Mesodermal cell (in vitro differentiated cells): Measurements from ENCODE around the gene WNT4.

Source experiments
- H3K27ac ChIP-seq: 2 replicates; pipeline ENCODE4 v1.7.0; 2013; ENCODE audit warnings: mild to moderate bottlenecking, low read depth, low read length, moderate library complexity; ENCODE audit not compliant: severe bottlenecking
- H3K36me3 ChIP-seq: 2 replicates; pipeline ENCODE4 v1.7.1; 2013; ENCODE audit warnings: mild to moderate bottlenecking, low read length, moderate library complexity; ENCODE audit not compliant: control insufficient read depth, insufficient read depth
- H3K4me1 ChIP-seq: one replicate; pipeline ENCODE4 v1.7.1; 2013; ENCODE audit warnings: mild to moderate bottlenecking, low read length; ENCODE audit not compliant: insufficient read depth, control insufficient read depth, poor library complexity, severe bottlenecking
- H3K4me3 ChIP-seq: 2 replicates; pipeline ENCODE4 v1.7.0; 2013; ENCODE audit warnings: low read length, control low read depth, mild to moderate bottlenecking; ENCODE audit not compliant: insufficient read depth, poor library complexity, severe bottlenecking; ENCODE audit errors: extremely low read depth
- H3K9me3 ChIP-seq: 2 replicates; pipeline ENCODE4 v1.7.1; 2013; ENCODE audit warnings: mild to moderate bottlenecking, low read length, moderate library complexity; ENCODE audit not compliant: control insufficient read depth
- WGBS, 2 experiments: methylation state at CpG; one replicate each; pipeline ENCODE4 v1.1.5; 2013; ENCODE audit warnings: missing lambda C conversion rate in 2 of 2; ENCODE audit not compliant: insufficient coverage in 2 of 2; 5-methylcytosine and 5-hydroxymethylcytosine counted together

Gene WNT4

GRCh38 chr1:22129501-22130117 lies 13.3 kb downstream of the WNT4 start:
- Histone ChIP-seq H3K4me1 (peaks cover 12% of the 10 kb centered on the region), H3K4me3 (no peak overlapping the region), H3K9me3 (no peaks in the 10 kb centered on the region), H3K36me3 (no peaks in the 10 kb centered on the region), H3K27ac (no peak overlapping the region)
- WGBS, 2 experiments: 94% methylated on average over 29 of the region's 29 CpGs

GRCh38 chr1:22128392-22128791 lies 14.5 kb downstream of the WNT4 start:
- Histone ChIP-seq H3K36me3 (peaks cover 2% of the 10 kb centered on the region), H3K27ac (no peak overlapping the region), H3K9me3 (no peaks in the 10 kb centered on the region), H3K4me1 (peaks cover 4% of the 10 kb centered on the region), H3K4me3 (no peak overlapping the region)
- 82 to 94% methylated on average over 8 to 9 of the region's 12 CpGs for WGBS, 2 experiments

- 100% methylated on average over 1 of the region's 3 CpGs for WGBS, 2 experiments
These were observed 15.2 kb downstream of the WNT4 start for GRCh38 chr1:22127731-22128130.

GRCh38 chr1:22127248-22127647 lies 15.6 kb downstream of the WNT4 start:
- Histone ChIP-seq H3K9me3 (no peaks in the 10 kb centered on the region), H3K4me1 (peaks cover 14% of the 10 kb centered on the region), H3K27ac (no peak overlapping the region), H3K36me3 (peaks cover 3% of the 10 kb centered on the region), H3K4me3 (no peak overlapping the region)
- 86 to 88% methylated on average over 6 of the region's 6 CpGs for WGBS, 2 experiments

More at GRCh38 chr1:22127731-22128130, 15.2 kb downstream of the WNT4 start:
- H3K4me3 ChIP-seq: no peak overlapping the region
- H3K4me1 ChIP-seq: peaks cover 9% of the 10 kb centered on the region
- H3K9me3 ChIP-seq: no peaks in the 10 kb centered on the region
- H3K27ac ChIP-seq: no peak overlapping the region
- peaks cover 3% of the 10 kb centered on the region for H3K36me3 ChIP-seq

- H3K4me1 ChIP-seq: peaks cover 21% of the 10 kb centered on the region
- H3K36me3 ChIP-seq: peaks cover 3% of the 10 kb centered on the region
- WGBS, 2 experiments: 94 to 97% methylated on average over 12 of the region's 12 CpGs
- no peaks in the 10 kb centered on the region for H3K9me3 ChIP-seq
- H3K27ac ChIP-seq: no peak overlapping the region
- no peak overlapping the region for H3K4me3 ChIP-seq
These were observed 16.4 kb downstream of the WNT4 start for GRCh38 chr1:22126531-22126930.

- WGBS, 2 experiments: 93 to 100% methylated on average over 5 to 8 of the region's 8 CpGs
- peaks cover 27% of the 10 kb centered on the region for H3K4me1 ChIP-seq
- peaks cover 12% of the 10 kb centered on the region for H3K36me3 ChIP-seq
- H3K9me3 ChIP-seq: no peaks in the 10 kb centered on the region
- no peak overlapping the region for H3K27ac ChIP-seq
- H3K4me3 ChIP-seq: no peak overlapping the region
These were observed 18.2 kb downstream of the WNT4 start for GRCh38 chr1:22124592-22125229.

- Histone ChIP-seq H3K4me3 (no peak overlapping the region), H3K4me1 (peaks cover 27% of the 10 kb centered on the region), H3K27ac (no peak overlapping the region), H3K9me3 (no peaks in the 10 kb centered on the region), H3K36me3 (peaks cover 20% of the 10 kb centered on the region)
- WGBS, 2 experiments: 89 to 92% methylated on average over 8 to 9 of the region's 9 CpGs
These were observed 18.9 kb downstream of the WNT4 start for GRCh38 chr1:22123901-22124404.

- no peaks in the 10 kb centered on the region for H3K9me3 ChIP-seq
- H3K4me1 ChIP-seq: peaks cover 27% of the 10 kb centered on the region
- H3K27ac ChIP-seq: peak overlapping the region; percentile 41
- WGBS, 2 experiments: 78 to 93% methylated on average over 3 to 5 of the region's 8 CpGs
- H3K4me3 ChIP-seq: no peak overlapping the region
- H3K36me3 ChIP-seq: peaks cover 29% of the 10 kb centered on the region
These were observed 19.9 kb downstream of the WNT4 start for GRCh38 chr1:22123071-22123390.

GRCh38 chr1:22122273-22123070 lies 20.4 kb downstream of the WNT4 start:
- WGBS, 2 experiments: 82 to 85% methylated on average over 13 to 20 of the region's 21 CpGs
- Histone ChIP-seq H3K4me3 (no peak overlapping the region), H3K4me1 (peaks cover 27% of the 10 kb centered on the region), H3K36me3 (peaks cover 34% of the 10 kb centered on the region), H3K9me3 (no peaks in the 10 kb centered on the region), H3K27ac (peak overlapping the region; percentile 41)

GRCh38 chr1:22121421-22121911 lies 21.4 kb downstream of the WNT4 start:
- 61 to 69% methylated on average over 7 to 10 of the region's 15 CpGs for WGBS, 2 experiments
- Histone ChIP-seq H3K4me1 (peaks cover 27% of the 10 kb centered on the region), H3K4me3 (no peak overlapping the region)

More at GRCh38 chr1:22121421-22121911, 21.4 kb downstream of the WNT4 start:
- peaks cover 45% of the 10 kb centered on the region for H3K36me3 ChIP-seq
- H3K9me3 ChIP-seq: no peaks in the 10 kb centered on the region
- peak overlapping the region; percentile 41 for H3K27ac ChIP-seq
